GM12892 (cell line): ENCODE data around the gene NET1.

ENCODE experiments used
- POLR2A ChIP-seq: IDR thresholded peaks from 2 replicates; pipeline ENCODE4 v1.6.1; 2011; ENCODE audit warnings: low read depth, low read length, control low read depth
- POLR2AphosphoS5 ChIP-seq: IDR thresholded peaks from 2 replicates; pipeline ENCODE4 v1.6.1; 2011; ENCODE audit warnings: low read depth, low read length, control low read depth
- TAF1 ChIP-seq: IDR thresholded peaks from 2 replicates; pipeline ENCODE4 v1.6.1; 2011; ENCODE audit warnings: low read depth, mild to moderate bottlenecking, control low read depth, low read length, borderline replicate concordance

DNA sequence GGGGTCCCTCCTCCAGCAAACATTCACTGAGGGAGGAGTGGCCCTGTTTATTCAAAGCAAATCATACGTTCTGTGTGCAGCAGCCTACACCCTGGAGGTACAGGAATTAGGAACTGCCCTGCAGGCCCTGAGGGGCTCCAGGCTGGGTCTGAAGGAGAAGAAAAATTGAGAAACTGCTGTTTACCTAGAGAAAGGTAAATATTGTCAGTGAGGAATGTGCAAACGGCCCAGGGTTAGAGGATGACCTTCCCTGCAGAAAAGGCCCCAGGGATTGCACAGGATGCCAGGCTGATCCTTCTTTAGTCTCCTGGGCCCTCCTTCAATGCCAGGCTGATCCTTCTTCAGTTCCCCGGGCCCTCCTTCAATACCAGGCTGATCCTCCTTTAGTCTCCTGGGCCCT is 81.3 kb downstream of the NET1 start:
- TF ChIP-seq POLR2A (no peak), POLR2AphosphoS5 (no peak), TAF1 (no peak)
